KBM-7 (cell line): Measurements from ENCODE around the gene C1orf141.
"Not testable (repeated sequence)": the region's sequence is repeated elsewhere in the genome, so short reads cannot be mapped to it uniquely, and the experiment has no call there.

ENCODE experiments used
- DNase-seq: peaks from one replicate; pipeline ENCODE4 v3.0.0-alpha.2; 2015
- in situ Hi-C: fragments of 300-500 bp; cut with MboI; formaldehyde crosslinking; loops from 2 replicates; pipeline ENCODE4 v1.14.3; 2020; ENCODE audit warnings: low sequenced_read_pairs, low pct_unique_long_range_greater_than_20kb, mixed read lengths

Gene C1orf141

DNA sequence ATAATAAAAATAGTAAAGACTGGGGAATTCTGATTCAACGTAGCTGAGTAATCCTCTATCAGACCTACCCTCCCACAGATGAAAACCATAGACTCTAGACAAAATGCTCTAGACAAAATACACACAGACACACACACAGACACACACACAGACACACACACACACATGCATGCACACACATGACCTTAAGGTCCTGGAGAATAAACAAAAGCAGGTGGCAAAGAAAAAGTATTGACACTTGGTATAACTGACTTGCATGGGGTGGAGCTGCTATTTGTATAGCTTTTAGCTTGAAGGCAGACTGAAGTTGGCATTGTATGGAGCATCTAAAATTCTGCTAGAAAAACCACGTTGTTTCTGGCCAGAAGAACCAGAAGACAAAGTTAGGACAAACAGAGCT, 29.3 kb downstream of the C1orf141 start:
- in situ Hi-C loops: no loop called here

DNA sequence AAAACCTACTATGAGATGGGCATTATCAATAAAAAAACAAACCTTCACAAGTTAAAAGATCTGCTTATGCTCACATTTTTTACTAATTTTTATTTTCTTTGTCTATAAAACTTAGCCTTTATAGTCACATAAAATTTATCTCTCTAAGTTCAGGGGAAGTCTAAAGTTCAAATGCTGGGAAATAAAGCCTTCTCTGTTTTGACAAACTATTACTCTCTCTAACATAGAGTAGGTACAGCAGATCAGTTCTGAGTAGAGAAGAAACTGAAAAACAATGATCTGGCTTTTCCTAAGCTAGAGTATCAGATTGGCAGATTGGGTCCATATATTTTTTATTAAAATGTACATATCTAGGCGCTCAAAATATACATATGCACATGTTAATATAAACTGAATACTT, 31.2 kb downstream of the C1orf141 start:
- in situ Hi-C loops: no loop called here
- no peak for DNase-seq

More for the DNA sequence above, 29.3 kb downstream of the C1orf141 start:
- no peak for DNase-seq

DNA sequence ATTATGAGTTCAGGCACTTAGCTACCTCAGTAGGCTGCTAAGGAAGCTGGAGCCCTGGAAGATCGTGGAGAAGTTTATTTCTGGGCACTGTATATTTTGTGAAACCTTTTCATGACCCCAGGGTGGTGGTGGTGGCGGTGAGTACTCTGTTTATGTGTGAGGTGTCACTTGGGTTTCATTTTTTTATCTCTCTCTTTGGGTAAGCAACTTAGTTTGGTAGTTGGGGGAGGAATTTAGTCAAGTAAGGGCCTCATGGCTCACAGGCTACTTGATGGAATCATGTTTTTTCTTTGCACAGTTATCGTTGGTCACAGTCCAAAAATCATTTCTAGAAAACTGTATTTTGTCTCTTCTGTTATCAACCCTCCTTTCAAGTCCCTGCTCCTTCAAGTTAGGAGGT, 33.9 kb downstream of the C1orf141 start:
- in situ Hi-C loops: no loop called here
- DNase-seq: no peak

DNA sequence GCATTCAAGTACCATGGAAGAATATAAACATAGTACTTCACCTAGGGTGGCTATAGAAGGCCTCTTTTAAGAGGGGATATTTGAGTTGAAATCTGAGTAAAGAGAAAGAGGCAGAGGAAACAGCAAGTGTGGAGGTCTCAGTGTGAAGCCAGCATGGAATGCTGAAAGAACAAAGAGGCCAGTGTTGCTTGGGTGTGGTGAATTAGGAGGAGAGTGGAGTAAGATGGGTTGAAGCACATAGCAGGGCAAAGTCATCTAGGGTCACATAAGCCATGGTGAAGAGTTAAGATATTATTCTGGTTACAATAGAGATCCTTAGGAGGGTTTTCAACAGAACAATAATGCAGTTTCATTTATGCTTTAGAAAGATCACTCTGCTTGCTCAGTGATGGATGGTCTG, 37.5 kb downstream of the C1orf141 start:
- in situ Hi-C loops: no loop called here
- no peak for DNase-seq

DNA sequence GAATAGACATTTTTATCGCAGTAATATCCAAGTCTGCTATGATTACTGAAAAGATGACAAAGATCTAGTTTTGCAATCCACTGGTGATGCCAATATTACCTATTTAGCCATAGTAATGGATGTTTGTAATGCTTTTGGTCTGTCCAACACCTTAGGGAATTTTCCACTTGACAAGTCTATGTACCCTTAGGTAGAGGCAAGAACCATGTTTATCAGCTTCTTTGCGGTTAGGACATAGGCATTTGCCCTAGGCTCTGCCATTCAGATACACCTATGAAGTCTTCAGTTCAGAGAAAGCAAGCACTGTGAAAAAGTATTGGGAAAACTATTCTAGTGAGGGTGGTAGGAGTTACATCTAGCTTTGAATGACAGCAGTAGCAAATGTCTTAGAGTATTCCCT, 40.6 kb downstream of the C1orf141 start:
- in situ Hi-C loops: no loop called here
- no peak for DNase-seq

DNA sequence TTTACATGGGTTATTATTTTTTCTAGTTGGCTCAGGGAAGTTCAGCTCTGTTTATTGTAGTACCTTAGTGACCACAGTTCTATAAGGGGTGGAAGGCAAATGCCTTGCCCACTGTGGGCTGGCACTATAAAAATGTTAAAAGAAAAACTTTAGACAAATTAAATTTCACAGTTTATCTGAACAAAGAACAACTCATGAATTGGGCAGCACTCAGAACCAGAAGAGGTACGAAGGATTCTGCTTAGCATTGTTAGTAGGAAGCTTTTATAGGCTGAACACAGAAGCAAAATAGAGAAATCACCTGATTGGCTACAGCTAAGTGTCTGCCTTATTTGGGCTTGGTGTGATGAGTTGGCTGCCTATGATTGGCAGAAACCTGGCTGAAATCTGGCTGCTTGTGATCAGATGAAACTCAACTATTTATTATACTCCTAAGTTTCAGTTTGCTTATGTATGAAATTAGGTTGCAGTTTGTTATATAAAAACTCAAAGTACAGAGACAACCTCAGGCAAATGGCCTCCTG, 45.0 kb downstream of the C1orf141 start:
- in situ Hi-C loops: no loop called here
- no peak for DNase-seq

DNA sequence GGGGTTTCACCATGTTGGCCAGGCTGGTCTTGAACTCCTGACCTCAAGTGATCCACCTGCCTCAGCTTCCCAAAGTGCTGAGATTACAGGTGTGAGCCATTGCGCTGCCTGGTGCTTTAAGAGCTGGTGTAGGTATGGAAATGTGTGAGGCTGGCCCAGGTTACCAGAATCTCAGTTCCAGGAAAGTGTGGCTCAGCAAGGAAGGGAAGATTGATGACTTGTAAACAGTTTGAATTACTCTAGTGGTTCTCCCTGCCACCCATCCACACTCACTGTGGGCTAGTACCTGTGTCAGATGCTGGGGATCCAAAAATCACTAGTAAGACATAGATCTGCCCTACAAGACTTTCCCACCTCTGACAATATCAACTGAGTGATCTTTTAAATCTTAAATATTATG, 46.3 kb downstream of the C1orf141 start:
- in situ Hi-C loops: no loop called here
- DNase-seq: no peak

DNA sequence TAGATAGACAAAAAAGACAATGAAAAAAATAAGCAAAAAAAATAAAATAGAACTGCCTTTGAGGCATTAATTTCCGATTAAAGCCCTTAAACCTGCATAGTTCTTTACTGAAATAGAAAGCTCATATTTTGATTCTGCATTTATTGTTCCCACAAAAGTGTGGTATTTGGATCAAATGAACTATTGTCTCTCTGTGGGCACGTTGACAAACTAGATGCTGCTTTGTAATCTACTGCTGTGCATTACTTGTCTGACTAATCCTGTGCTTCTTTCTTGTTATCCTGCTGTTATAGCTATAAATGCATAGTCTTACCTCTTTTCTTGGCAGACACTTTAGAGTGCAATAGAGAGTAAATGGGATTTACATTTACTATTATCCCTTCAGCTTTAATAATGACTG, 49.4 kb downstream of the C1orf141 start:
- DNase-seq: no peak
- in situ Hi-C loops: no loop called here

DNA sequence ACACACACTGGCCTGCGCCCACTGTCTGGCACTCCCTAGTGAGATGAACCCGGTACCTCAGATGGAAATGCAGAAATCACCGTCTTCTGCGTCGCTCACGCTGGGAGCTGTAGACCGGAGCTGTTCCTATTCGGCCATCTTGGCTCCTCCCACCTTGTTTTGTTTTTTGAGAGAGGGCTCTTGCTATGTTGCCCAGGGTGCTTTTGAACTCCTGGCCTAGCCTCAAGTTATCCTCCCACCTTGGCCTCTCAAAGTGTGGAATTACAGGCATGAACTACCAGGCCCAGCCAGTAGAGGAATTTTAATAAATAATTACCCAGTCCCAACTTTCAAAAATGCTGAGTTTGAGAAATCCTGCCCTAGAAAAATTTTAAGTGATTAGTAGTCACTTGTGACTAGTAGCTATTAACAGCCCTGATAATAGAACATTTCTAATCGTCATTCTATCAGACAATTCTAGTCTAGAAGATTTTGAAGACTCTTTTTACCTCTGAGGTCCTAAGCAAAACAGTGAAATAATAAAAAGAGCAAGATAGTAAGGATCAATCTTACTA, 49.9 kb downstream of the C1orf141 start:
- in situ Hi-C loops: no loop called here

DNA sequence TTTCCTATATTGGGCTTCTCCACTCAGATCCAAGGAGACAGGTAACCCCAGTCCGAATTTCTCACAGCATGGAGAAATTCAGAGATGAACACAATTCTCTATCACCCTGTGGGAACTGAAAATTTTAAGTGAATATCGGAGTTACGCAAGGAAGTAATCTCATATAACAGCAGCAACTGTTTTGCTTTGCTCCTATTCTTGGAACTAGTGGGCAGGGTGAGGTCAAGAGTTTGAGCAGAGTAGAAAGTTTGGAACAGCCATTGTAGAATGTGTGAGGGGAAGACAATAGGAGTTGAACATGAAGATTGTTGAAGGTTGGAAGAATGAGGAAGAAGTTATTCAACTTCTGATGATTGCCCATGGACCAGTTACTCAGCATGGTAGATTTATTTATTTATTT, 56.5 kb downstream of the C1orf141 start:
- in situ Hi-C loops: no loop called here
- no peak for DNase-seq

More for the DNA sequence above, 49.9 kb downstream of the C1orf141 start:
- DNase-seq: no peak

DNA sequence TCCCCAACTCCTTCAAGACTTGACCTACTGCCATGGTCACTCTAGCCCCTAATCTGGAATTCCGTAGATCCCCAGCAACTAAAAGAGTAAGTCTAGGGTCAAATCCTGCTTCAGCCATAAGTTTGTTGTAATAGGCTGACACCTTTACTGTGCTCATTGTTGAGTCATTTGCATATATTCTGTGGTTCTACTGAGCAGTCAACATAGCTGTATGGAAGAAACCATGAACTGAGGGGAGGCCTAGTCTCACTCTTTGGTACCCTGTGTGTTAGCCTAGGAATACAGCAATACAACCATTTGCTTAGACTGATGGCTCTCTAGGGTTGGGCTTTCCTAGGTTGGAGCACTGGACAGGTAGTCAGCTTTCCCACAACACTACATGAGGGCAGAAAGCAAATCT, 57.2 kb downstream of the C1orf141 start:
- in situ Hi-C loops: no loop called here
- no peak for DNase-seq

DNA sequence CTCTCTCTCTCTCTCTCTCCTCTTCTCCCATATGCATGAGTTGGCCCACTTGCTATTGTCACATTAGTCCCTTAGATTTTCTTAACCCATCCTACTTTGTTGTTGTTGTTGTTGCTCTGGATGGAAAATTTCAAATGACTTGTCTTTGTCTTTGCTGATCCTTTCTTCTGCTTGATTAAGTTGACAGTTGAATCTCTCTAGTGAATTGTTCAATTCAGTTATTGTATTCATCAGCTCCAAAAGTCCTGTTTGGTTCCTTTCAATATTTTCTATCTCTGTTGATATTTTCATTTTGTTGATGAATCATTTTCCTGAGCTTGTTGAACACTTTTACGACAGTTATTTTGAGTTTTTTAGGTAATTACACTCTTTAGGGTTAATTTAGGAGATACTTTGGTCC, 62.0 kb downstream of the C1orf141 start:
- in situ Hi-C loops: no loop called here

DNA sequence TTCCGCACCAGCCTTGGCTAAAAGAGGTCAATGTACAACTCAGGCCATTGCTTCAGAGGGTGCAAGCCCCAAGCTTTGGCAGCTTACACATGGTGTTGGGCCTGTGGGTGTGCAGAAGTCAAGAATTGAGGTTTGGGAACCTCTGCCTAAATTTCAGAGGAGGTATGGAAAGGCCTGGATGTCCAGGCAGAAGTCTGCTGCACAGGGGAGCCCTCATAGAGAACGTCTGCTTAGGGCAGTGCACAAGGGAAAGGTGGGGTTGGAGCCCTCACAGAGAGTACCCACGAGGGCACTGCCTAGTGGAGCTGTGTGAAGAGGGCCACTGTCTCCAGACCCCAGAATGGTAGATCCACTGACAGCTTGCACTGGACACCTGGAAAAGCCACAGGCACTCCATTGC, 67.1 kb downstream of the C1orf141 start:
- in situ Hi-C loops, DNase-seq: not testable (repeated sequence)

More for the DNA sequence above, 62.0 kb downstream of the C1orf141 start:
- no peak for DNase-seq

DNA sequence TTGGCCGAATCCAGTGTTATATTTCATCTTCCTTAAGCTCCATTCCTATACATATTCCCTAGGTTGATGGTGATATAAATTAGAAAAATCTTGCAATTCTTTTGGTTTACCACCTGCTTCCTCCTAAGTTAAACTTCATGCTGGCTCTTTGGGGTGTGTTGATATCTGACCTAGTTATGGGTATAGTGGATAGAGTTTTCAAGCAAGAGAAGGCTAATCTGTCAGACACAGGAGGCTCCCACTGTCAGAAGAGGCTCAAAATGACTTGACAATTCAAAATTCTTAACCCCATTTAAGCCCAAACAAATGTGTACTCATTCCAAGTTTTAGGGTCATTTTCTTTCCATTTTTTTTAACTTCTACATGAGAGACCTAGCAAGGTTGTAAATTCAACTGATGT, 72.4 kb downstream of the C1orf141 start:
- in situ Hi-C loops: no loop called here

DNA sequence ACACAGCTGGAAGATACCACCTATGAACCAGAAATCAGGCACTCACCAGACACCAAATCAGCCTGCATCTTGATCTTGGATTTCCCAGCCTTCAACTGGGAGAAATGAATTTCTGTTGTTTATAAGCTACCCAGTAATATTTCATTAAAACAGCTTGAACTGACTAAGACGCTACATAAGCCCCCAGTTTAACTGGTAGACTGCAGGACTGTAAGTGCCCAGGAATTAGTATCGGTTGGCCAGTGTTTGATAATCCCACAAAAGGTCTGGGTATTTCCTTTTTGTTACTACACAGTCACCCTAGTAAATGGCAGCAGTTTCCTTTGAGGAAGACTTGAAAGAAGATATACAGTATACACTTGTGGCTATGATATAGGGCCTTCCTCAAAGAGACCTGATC, 73.5 kb downstream of the C1orf141 start:
- DNase-seq: no peak
- in situ Hi-C loops: no loop called here

More for the DNA sequence above, 72.4 kb downstream of the C1orf141 start:
- DNase-seq: no peak

DNA sequence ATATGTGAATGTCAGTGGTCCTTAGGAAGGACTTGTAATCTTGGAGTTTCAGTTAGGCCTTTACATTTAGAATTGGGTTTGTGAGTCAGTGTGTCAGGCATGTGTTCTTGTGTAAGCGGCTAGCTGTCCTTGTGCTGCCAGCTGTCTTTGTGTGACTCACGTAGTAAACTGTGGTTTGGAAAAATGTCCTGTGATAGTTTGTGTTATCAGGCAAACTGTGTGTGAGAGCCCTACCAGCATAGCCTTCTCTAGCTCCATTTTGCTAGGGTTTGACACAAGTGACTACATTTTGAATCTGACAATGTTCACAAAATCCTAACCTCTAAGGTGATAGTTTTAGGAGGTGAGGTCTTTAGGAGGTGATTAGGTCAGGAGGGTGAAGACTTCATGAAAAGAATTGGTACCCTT, 74.0 kb downstream of the C1orf141 start:
- no peak for DNase-seq
- in situ Hi-C loops: no loop called here

DNA sequence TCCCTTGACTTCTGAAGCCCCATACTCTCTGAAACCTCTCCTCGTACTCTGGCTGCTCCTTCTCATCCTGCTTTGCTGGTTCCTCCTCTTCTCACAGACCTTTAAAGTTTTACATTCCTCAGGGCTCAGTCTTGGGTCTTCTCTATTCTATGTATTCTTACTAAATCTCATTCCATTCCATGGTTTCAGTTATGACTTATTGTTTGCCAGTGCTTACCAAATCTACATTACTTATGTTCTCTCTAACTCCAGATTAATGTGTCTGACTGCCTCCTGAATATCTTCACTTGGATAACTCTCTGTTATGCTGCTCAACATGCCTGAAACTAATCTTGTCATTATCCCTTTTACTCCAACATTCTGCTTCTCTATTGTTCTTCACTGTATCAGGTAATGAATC, 75.4 kb downstream of the C1orf141 start:
- in situ Hi-C loops: no loop called here

DNA sequence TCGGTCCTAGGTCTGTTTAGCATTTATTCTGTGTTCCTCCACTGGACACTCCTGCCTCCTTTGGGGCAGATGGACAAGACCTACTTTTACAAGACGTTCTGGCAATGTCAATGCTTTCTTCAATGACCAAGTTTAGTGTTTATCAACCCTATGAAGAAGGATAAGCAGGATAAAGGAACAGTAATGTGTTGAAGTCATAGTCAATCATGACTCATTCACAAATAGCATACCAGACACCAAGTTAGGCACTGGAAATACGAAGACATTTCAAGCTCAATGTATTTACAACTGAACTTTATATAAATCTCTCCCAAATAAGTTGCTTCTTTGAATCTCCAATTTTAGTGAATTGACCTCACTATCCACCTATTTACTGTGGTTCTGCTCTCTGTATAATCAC, 76.0 kb downstream of the C1orf141 start:
- no peak for DNase-seq
- in situ Hi-C loops: no loop called here

More for the DNA sequence above, 75.4 kb downstream of the C1orf141 start:
- DNase-seq: no peak

DNA sequence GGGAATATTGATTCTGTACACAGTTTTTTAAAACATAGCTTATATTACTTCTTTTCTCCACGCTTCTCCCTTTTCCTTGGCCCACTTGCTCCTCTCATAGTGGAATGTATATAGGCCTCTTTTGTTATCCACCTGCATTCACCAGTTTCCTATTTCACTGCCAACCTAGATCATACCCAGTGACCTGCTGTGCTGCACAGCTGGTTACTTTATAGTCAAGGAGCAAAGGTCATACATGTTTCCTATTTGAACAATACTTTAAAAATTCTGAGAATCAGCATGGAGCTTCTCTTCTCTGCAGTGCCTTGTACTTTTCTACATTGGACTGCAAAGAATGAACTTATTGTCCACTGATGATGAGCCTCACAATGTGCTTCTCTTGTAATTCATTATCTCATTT, 76.5 kb downstream of the C1orf141 start:
- DNase-seq: no peak
- in situ Hi-C loops: no loop called here

DNA sequence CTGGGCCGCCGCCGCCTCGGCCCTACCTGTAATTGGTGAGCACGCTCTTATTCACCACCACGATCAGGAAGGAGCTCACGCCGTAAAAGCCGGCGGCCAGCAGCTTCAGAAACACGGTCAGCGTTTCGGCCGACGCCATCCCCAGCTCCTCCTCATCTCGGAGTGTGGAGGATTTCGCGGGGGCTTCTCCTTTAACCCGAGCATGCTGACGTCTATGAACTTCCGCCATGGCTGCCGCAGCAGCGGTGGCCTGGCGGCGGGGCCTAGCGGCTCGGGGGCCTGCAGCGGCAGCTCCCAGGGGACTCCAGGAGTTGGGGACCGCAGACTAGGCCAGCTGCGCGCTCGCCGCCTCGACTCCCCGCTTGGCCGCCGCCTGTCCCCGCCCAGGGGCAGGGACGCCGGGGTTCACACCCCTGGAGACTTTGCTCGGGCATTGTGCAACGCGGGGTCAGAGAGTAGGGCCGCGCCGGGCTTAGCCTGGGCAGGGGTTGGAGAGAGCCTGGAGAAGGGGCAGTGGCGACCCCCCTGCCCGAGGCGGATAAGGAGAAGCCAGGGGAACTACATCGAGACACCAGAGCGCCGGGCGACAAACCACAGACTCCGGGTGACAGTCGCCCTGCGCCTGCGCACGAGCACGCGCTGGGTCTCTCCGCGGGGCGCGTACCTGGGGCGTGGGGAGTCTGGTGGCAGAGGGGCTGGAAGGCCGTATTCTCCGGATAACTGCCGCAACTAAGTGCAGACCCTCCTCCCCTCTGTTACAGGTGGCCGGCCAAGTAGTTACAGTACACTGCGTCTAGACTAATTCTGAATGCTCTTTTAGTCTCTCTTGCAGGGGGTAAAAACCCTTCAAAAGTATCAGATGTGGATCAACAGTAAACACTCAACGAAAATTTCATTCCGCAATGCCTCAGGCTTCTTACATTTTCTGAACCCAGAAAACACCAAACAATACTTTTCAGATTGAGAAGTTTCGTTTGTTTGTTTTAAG, 80.7 kb downstream of the C1orf141 start, which contains the start of gene SLC35D1:
Gene SLC35D1 (minus strand): TSS at position 364 of the 988 bp plus-strand sequence. CDS start 135 bp downstream, at position 229.
- peak; percentile 88 for DNase-seq
- in situ Hi-C loops: no loop called here
